Mammary epithelial cell (primary cell): ENCODE results near the gene RAB20.

Source experiments
- EZH2 ChIP-seq: IDR thresholded peaks from 2 replicates; pipeline ENCODE4 v1.6.1; 2012; ENCODE audit warnings: low read length, inconsistent platforms, borderline replicate concordance
- TF ChIP-seq, protein P1 (sequence below), 2 donors: IDR thresholded peaks in 1 of 2; conservative IDR thresholded peaks in 1 of 2; 2 replicates each; pipeline ENCODE4 v1.5.1; 2011 to 2012; ENCODE audit warnings: inconsistent platforms in 2 of 2, low read length in 2 of 2, mild to moderate bottlenecking in 2 of 2, control low read depth in 1 of 2, low read depth in 1 of 2; ENCODE audit not compliant: insufficient read depth in 1 of 2; ENCODE audit errors: extremely low read depth in 1 of 2

DNA sequence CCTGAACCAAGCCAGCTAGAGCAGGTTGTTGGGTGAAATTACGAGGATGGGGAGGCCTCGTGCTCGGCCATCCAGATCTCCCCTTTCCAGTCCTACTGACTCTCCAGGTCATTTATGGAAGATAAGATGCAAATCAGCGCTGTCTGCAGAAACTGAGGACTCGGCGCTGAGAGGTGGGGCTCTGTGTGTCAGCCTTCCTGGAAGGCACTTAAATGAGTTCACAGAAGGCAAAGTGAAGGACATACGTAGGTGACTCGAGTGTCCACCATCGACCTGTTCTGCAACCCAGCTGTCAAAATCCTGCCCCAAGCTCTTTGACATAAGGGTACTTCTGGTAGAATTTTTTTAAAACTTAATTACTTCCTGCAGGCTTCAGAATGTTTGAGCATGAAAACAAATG is 86.4 kb downstream of the RAB20 start:
- TF ChIP-seq, protein P1, sequence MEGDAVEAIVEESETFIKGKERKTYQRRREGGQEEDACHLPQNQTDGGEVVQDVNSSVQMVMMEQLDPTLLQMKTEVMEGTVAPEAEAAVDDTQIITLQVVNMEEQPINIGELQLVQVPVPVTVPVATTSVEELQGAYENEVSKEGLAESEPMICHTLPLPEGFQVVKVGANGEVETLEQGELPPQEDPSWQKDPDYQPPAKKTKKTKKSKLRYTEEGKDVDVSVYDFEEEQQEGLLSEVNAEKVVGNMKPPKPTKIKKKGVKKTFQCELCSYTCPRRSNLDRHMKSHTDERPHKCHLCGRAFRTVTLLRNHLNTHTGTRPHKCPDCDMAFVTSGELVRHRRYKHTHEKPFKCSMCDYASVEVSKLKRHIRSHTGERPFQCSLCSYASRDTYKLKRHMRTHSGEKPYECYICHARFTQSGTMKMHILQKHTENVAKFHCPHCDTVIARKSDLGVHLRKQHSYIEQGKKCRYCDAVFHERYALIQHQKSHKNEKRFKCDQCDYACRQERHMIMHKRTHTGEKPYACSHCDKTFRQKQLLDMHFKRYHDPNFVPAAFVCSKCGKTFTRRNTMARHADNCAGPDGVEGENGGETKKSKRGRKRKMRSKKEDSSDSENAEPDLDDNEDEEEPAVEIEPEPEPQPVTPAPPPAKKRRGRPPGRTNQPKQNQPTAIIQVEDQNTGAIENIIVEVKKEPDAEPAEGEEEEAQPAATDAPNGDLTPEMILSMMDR (conservative IDR thresholded peaks at IDR 0.05 in 1 of 2, IDR thresholded peaks at IDR 0.05 in 1 of 2; ENCODE audit: extremely low read depth in 1 of 2, insufficient read depth in 1 of 2, low read depth in 1 of 2, low read length in 2 of 2): no peak
- no peak for TF ChIP-seq EZH2
